Activated CD8-positive, alpha-beta T cell treated with anti-CD3 and anti-CD28 coated beads for 36 hours (primary cell): ENCODE results near the gene FAM20B. TPM values are rescaled to one million over a fixed set of nuclear protein-coding genes. Genes with fewer than 3 reads are reported as not detected.

Experiments used
- ATAC-seq: fragments of 200-7000 bp; cut with Tn5 transposase; one replicate; pipeline ENCODE4 v1.10.0; 2021; ENCODE audit warnings: mild to moderate bottlenecking, moderate library complexity
- CTCF ChIA-PET: fragments of 350-600 bp; sonication (Branson Sonifier 250); formaldehyde crosslinking; loops from one replicate; lab custom pipeline; 2021; ENCODE audit warnings: antibody characterized with exemption; lab: Charles Lee
- POLR2A ChIA-PET: fragments of 350-600 bp; sonication (Branson Sonifier 250); formaldehyde crosslinking; loops from one replicate; lab custom pipeline; 2021; ENCODE audit warnings: antibody characterized with exemption; lab: Charles Lee
- DNase-seq: peaks from one replicate; pipeline ENCODE4 v3.0.0-alpha.2; 2020
- H3K27ac Mint-ChIP-seq: one replicate; pipeline ENCODE4 v1.8.0; 2021; ENCODE audit warnings: mild to moderate bottlenecking, mixed read lengths
- H3K27me3 Mint-ChIP-seq: one replicate; pipeline ENCODE4 v1.8.0; 2021; ENCODE audit warnings: mixed read lengths
- H3K36me3 Mint-ChIP-seq: one replicate; pipeline ENCODE4 v1.8.0; 2021; ENCODE audit warnings: low read depth, mixed read lengths
- H3K4me1 Mint-ChIP-seq: one replicate; pipeline ENCODE4 v1.8.0; 2021; ENCODE audit warnings: low read depth, mixed read lengths
- H3K4me3 Mint-ChIP-seq: one replicate; pipeline ENCODE4 v1.8.0; 2021; ENCODE audit warnings: mild to moderate bottlenecking, moderate library complexity, mixed read lengths
- H3K9me3 Mint-ChIP-seq: one replicate; pipeline ENCODE4 v1.8.0; 2021; ENCODE audit warnings: mixed read lengths
- intact Hi-C: fragments of 100-400 bp; cut with micrococcal nuclease; formaldehyde crosslinking; loops from one replicate; pipeline ENCODE4 v1.10.0; 2022
- total RNA-seq, 2 experiments: library from RNA; stranded (reverse); gene quantifications; one replicate each; pipeline ENCODE4 v1.2.3, GENCODE V29; 2021
- TF ChIP-seq, protein P1 (sequence below): fragments of 200-600 bp; IDR thresholded peaks from one replicate; pipeline ENCODE4 v1.8.0; 2022; ENCODE audit warnings: antibody characterized with exemption, mild to moderate bottlenecking

FAM20B gene
- total RNA-seq, 2 experiments from 2014 or later, result 34.7 to 36.1 TPM

DNA sequence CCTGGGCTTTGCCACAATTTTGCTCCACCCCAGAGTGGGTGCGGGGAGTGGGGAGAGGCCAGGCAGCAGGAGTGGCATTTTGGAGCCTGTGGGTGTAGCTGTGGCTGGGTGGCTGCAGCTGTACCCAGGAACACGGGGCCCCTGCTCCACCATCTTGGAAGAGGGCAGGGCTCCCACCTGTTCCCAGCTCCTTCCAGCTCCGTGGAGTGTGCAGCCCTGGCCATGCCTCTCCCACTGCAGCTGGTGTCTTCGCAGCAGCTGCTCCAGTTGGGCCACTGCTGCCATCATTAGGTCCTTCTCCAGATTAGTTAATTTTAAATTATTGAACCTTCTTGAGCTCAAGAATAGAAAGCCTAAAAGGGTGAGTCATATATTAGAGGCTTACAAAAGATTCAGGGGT lies 17.6 kb downstream of the FAM20B start:
- ATAC-seq, result no peak
- TF ChIP-seq, protein P1, sequence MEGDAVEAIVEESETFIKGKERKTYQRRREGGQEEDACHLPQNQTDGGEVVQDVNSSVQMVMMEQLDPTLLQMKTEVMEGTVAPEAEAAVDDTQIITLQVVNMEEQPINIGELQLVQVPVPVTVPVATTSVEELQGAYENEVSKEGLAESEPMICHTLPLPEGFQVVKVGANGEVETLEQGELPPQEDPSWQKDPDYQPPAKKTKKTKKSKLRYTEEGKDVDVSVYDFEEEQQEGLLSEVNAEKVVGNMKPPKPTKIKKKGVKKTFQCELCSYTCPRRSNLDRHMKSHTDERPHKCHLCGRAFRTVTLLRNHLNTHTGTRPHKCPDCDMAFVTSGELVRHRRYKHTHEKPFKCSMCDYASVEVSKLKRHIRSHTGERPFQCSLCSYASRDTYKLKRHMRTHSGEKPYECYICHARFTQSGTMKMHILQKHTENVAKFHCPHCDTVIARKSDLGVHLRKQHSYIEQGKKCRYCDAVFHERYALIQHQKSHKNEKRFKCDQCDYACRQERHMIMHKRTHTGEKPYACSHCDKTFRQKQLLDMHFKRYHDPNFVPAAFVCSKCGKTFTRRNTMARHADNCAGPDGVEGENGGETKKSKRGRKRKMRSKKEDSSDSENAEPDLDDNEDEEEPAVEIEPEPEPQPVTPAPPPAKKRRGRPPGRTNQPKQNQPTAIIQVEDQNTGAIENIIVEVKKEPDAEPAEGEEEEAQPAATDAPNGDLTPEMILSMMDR, result no peak
- H3K9me3 Mint-ChIP-seq, result no peaks in the 10 kb centered on the region
- intact Hi-C loops, result no loop called here
- H3K36me3 Mint-ChIP-seq, result peaks cover 7% of the 10 kb centered on the region
- POLR2A ChIA-PET, result no interaction called here
- CTCF ChIA-PET, result interaction anchor here (1.4 to 2.5 kb wide), 2 partner anchors 36 to 40 kb away, joined by 3 to 8 read pairs; no protein-coding TSS in a partner anchor
- H3K4me3 Mint-ChIP-seq, result no peak overlapping the region
- H3K4me1 Mint-ChIP-seq, result peaks cover 15% of the 10 kb centered on the region
- H3K27ac Mint-ChIP-seq, result no peak overlapping the region
- DNase-seq, result no peak
- no peaks in the 10 kb centered on the region for H3K27me3 Mint-ChIP-seq

DNA sequence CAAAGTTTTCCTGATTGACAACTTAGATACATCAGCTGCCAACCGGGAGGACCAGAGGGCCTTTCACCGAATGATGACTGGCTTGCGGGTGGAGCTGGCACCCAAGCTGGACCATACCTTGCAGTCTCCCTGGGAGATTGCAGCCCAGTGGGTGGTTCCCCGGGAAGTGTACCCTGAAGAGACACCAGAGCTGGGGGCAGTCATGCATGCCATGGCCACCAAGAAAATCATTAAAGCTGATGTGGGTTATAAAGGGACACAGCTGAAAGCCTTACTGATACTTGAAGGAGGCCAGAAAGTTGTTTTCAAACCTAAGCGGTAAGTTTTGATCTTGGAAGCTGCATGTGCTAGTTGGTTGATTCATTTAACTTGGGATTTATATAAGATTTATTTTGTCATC lies 18.2 kb downstream of the FAM20B start:
- ChIA-PET POLR2A (no interaction called here), CTCF (interaction anchor here (0.9 to 2.5 kb wide), 3 partner anchors 35 to 41 kb away, joined by 3 to 8 read pairs (median 3); no protein-coding TSS in a partner anchor)
- DNase-seq, result no peak
- Mint-ChIP-seq H3K27ac (no peak overlapping the region), H3K36me3 (peaks cover 7% of the 10 kb centered on the region), H3K4me1 (peaks cover 9% of the 10 kb centered on the region), H3K4me3 (no peak overlapping the region), H3K27me3 (no peaks in the 10 kb centered on the region), H3K9me3 (no peaks in the 10 kb centered on the region)
- TF ChIP-seq, protein P1, result no peak
- no peak for ATAC-seq
- intact Hi-C loops, result no loop called here

DNA sequence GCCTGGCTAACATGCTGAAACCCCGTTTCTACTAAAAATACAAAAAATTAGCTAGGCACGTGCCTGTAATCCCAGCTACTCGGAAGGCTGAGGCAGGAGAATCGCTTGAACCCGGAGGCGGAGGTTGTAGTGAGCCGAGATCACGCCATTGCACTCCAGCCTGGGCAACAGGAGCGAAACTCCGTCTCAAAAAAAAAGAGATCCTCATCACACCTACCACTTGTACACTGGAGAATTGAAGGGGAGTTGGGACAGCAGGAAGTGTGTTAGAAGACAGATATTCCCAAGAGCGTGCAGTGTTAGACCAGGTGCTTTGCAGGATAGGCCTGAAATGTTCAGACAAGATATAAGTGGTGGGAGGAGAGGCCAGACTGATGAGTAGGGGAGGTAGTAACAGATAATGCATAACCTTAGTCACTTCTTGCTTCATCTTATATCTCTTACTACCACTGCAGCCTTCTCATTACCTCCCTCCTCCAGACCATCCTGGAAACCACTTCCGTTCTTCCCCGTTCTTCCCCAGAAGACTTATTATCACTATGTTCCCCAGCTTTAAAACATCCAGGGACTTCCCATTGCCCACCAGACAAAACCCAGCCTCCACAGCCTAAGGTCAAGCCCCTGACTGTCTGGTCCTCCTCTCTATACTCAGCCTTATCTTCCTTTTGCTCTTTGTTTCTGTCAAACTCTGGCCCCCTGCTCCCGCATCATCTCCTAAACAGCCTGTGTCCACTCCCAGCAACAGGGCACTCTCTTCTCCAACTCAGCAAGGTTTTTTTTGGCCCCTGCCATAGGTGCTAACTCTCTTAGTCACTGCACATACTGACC lies 21.3 kb downstream of the FAM20B start:
- ChIA-PET POLR2A (no interaction called here), CTCF (interaction anchor here (1.6 kb wide), 1 partner anchor 12 kb away, joined by 4 read pairs; no protein-coding TSS in a partner anchor)
- DNase-seq (no peak), ATAC-seq (no peak)
- TF ChIP-seq, protein P1, result no peak
- Mint-ChIP-seq H3K36me3 (peaks cover 7% of the 10 kb centered on the region), H3K27ac (no peak overlapping the region), H3K4me1 (peaks cover 4% of the 10 kb centered on the region), H3K4me3 (no peak overlapping the region), H3K9me3 (no peaks in the 10 kb centered on the region), H3K27me3 (no peaks in the 10 kb centered on the region)
- intact Hi-C loops, result no loop called here

DNA sequence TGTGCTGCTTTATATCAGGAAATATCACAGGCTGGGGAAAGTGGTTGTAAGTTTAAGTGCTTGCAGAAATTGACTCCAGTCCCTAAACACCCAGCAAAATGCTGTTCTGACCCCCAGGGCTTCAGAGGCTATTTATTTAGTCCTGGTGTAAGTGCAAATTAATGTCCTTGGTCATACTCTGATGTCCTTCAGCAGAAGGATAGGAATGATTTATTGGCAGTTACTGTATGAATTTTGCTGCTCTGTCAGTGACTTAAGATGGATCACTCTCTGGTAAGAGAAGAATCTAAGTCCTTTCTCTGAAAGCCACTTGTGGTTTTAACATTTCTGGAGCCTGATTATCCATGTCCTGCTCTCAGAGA lies 21.9 kb downstream of the FAM20B start:
- ATAC-seq (no peak), DNase-seq (no peak)
- TF ChIP-seq, protein P1, result no peak
- ChIA-PET CTCF (interaction anchor here (1.6 kb wide), 1 partner anchor 11 kb away, joined by 4 read pairs; no protein-coding TSS in a partner anchor), POLR2A (no interaction called here)
- H3K4me1 Mint-ChIP-seq, result peaks cover 4% of the 10 kb centered on the region
- H3K36me3 Mint-ChIP-seq, result peaks cover 7% of the 10 kb centered on the region
- intact Hi-C loops, result no loop called here
- no peaks in the 10 kb centered on the region for H3K9me3 Mint-ChIP-seq
- no peaks in the 10 kb centered on the region for H3K27me3 Mint-ChIP-seq
- no peak overlapping the region for H3K4me3 Mint-ChIP-seq
- H3K27ac Mint-ChIP-seq, result no peak overlapping the region
